HCT116 (cell line): ENCODE results near the gene BPIFB3.

Source experiments
- TCF7L2 ChIP-seq: IDR thresholded peaks from 2 replicates; pipeline ENCODE4 v1.7.0; 2011; ENCODE audit warnings: borderline replicate concordance, inconsistent platforms; ENCODE audit not compliant: insufficient read depth, insufficient read length; ENCODE audit errors: extremely low read depth
- YY1 ChIP-seq: IDR thresholded peaks from 2 replicates; pipeline ENCODE4 v1.6.1; 2011; ENCODE audit warnings: low read length, low read depth, moderate library complexity, mild to moderate bottlenecking; ENCODE audit not compliant: insufficient replicate concordance; ENCODE audit errors: extremely low read depth
- ZNF274 ChIP-seq: fragments of 200-500 bp; sonication (Bioruptor generic); IDR thresholded peaks from 2 replicates; pipeline ENCODE4 v1.6.1; 2014; ENCODE audit warnings: mild to moderate bottlenecking, low read depth, low read length, inconsistent platforms
- TF ChIP-seq, protein P1 (sequence below): IDR thresholded peaks from 2 replicates; pipeline ENCODE4 v1.6.1; 2012; ENCODE audit warnings: low read depth
- TF ChIP-seq, protein P2 (sequence below): IDR thresholded peaks from 2 replicates; pipeline ENCODE4 v1.6.1; 2011; ENCODE audit warnings: mild to moderate bottlenecking, low read length, moderate library complexity; ENCODE audit not compliant: insufficient replicate concordance; ENCODE audit errors: extremely low read depth
- TF ChIP-seq, protein P3 (sequence below): IDR thresholded peaks from 2 replicates; pipeline ENCODE4 v1.6.1; 2012

DNA sequence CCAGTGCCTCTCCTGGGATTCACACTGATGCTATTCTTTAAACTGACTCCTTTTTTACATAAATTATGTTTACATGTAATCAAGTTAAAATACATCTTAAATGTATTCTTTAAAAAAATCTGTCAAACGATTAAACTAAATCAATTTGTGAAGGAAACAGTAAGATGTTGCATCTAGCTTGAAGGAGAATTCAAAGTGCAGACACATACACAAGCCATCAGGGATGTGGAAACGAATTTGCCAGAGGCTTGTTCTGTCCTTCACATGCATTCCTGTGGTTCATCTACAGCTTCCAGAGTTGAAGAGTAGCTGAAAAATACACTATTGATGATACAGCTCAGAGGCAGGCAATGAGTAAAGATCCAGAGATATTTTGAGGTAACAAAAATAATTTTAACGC is 7.3 kb upstream of the BPIFB3 start:
- TF ChIP-seq, protein P1, sequence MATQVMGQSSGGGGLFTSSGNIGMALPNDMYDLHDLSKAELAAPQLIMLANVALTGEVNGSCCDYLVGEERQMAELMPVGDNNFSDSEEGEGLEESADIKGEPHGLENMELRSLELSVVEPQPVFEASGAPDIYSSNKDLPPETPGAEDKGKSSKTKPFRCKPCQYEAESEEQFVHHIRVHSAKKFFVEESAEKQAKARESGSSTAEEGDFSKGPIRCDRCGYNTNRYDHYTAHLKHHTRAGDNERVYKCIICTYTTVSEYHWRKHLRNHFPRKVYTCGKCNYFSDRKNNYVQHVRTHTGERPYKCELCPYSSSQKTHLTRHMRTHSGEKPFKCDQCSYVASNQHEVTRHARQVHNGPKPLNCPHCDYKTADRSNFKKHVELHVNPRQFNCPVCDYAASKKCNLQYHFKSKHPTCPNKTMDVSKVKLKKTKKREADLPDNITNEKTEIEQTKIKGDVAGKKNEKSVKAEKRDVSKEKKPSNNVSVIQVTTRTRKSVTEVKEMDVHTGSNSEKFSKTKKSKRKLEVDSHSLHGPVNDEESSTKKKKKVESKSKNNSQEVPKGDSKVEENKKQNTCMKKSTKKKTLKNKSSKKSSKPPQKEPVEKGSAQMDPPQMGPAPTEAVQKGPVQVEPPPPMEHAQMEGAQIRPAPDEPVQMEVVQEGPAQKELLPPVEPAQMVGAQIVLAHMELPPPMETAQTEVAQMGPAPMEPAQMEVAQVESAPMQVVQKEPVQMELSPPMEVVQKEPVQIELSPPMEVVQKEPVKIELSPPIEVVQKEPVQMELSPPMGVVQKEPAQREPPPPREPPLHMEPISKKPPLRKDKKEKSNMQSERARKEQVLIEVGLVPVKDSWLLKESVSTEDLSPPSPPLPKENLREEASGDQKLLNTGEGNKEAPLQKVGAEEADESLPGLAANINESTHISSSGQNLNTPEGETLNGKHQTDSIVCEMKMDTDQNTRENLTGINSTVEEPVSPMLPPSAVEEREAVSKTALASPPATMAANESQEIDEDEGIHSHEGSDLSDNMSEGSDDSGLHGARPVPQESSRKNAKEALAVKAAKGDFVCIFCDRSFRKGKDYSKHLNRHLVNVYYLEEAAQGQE, result no peak
- no peak for TF ChIP-seq YY1
- TF ChIP-seq, protein P2, sequence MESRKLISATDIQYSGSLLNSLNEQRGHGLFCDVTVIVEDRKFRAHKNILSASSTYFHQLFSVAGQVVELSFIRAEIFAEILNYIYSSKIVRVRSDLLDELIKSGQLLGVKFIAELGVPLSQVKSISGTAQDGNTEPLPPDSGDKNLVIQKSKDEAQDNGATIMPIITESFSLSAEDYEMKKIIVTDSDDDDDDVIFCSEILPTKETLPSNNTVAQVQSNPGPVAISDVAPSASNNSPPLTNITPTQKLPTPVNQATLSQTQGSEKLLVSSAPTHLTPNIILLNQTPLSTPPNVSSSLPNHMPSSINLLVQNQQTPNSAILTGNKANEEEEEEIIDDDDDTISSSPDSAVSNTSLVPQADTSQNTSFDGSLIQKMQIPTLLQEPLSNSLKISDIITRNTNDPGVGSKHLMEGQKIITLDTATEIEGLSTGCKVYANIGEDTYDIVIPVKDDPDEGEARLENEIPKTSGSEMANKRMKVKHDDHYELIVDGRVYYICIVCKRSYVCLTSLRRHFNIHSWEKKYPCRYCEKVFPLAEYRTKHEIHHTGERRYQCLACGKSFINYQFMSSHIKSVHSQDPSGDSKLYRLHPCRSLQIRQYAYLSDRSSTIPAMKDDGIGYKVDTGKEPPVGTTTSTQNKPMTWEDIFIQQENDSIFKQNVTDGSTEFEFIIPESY, result no peak
- TF ChIP-seq, protein P3, sequence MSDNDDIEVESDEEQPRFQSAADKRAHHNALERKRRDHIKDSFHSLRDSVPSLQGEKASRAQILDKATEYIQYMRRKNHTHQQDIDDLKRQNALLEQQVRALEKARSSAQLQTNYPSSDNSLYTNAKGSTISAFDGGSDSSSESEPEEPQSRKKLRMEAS, result no peak
- no peak for TF ChIP-seq TCF7L2
- no peak for TF ChIP-seq ZNF274
